Measurements from ENCODE around the gene UBE2M. TPM values are rescaled to one million over a fixed set of nuclear protein-coding genes. Genes with fewer than 3 reads are reported as not detected.

Gene UBE2M
- polyA plus RNA-seq, 1 donor from 2014 or later, result 138 TPM

- peaks cover 16% of the 10 kb centered on the region for H3K79me2 ChIP-seq (replicated peaks; ENCODE audit: insufficient read depth, low read length)
- peak within 1 kb of the TSS; percentile 97 for H3K4me3 ChIP-seq (ENCODE audit: low read length)
- no peaks in the 10 kb centered on the region for H3K9me2 ChIP-seq (ENCODE audit: insufficient read depth, low read length)
- peak; percentile 85 for TF ChIP-seq POLR2AphosphoS5 (IDR thresholded peaks at IDR 0.05)
- no peak for TF ChIP-seq EZH2 (IDR thresholded peaks at IDR 0.05; ENCODE audit: borderline replicate concordance, insufficient read depth, low read length, poor library complexity, severe bottlenecking)
- no peak for TF ChIP-seq TAF1 (IDR thresholded peaks at IDR 0.05; ENCODE audit: low read depth)
- peak; percentile 17 for TF ChIP-seq RAD21 (conservative IDR thresholded peaks at IDR 0.05)
- TF ChIP-seq EP300 (conservative IDR thresholded peaks at IDR 0.05; ENCODE audit: poor library complexity, severe bottlenecking), result peak; percentile 45
- no peak for TF ChIP-seq SMC3 (conservative IDR thresholded peaks at IDR 0.05; ENCODE audit: poor library complexity)
- TF ChIP-seq REST (IDR thresholded peaks at IDR 0.05; ENCODE audit: borderline replicate concordance), result peak; percentile 49
- TF ChIP-seq, protein P1, sequence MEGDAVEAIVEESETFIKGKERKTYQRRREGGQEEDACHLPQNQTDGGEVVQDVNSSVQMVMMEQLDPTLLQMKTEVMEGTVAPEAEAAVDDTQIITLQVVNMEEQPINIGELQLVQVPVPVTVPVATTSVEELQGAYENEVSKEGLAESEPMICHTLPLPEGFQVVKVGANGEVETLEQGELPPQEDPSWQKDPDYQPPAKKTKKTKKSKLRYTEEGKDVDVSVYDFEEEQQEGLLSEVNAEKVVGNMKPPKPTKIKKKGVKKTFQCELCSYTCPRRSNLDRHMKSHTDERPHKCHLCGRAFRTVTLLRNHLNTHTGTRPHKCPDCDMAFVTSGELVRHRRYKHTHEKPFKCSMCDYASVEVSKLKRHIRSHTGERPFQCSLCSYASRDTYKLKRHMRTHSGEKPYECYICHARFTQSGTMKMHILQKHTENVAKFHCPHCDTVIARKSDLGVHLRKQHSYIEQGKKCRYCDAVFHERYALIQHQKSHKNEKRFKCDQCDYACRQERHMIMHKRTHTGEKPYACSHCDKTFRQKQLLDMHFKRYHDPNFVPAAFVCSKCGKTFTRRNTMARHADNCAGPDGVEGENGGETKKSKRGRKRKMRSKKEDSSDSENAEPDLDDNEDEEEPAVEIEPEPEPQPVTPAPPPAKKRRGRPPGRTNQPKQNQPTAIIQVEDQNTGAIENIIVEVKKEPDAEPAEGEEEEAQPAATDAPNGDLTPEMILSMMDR (IDR thresholded peaks at IDR 0.05; ENCODE audit: poor library complexity, severe bottlenecking), result peak; percentile 57
- TF ChIP-seq MXI1 (conservative IDR thresholded peaks at IDR 0.05; ENCODE audit: poor library complexity, severe bottlenecking), result peak; percentile 84
- H2AFZ ChIP-seq (ENCODE audit: low read depth, low read length), result peak within 1 kb of the TSS; percentile 88
- H3K27me3 ChIP-seq (ENCODE audit: insufficient read depth, low read depth, low read length), result no peaks in the 10 kb centered on the region
- H3K9me3 ChIP-seq (ENCODE audit: low read length), result no peaks in the 10 kb centered on the region
- H3K27ac ChIP-seq (ENCODE audit: low read length), result peak within 1 kb of the TSS; percentile 99
- no peaks in the 10 kb centered on the region for H4K20me1 ChIP-seq (ENCODE audit: insufficient read depth)
- H3K4me2 ChIP-seq (ENCODE audit: low read length), result peak within 1 kb of the TSS; percentile 80
- H3K36me3 ChIP-seq (ENCODE audit: insufficient read depth, low read length), result no peaks in the 10 kb centered on the region
- H3F3A ChIP-seq (ENCODE audit: insufficient read depth, low read length, poor library complexity, severe bottlenecking), result no peaks in the 10 kb centered on the region
- peak within 1 kb of the TSS; percentile 97 for H3K9ac ChIP-seq (ENCODE audit: low read length)
Measured at GRCh38 chr19:58572818-58573657, 14.6 kb upstream of the UBE2M start, which contains the start of gene MZF1. Gene MZF1, minus strand, starts transcription at chr19:58573335. Its CDS starts 1,946 bp downstream, at chr19:58571389.

GRCh38 chr19:58572026-58572817 is 13.8 kb upstream of the UBE2M start:
- H3F3A ChIP-seq (ENCODE audit: insufficient read depth, low read length, poor library complexity, severe bottlenecking), result no peaks in the 10 kb centered on the region
- peak overlapping the region; percentile 97 for H3K9ac ChIP-seq (ENCODE audit: low read length)
- no peaks in the 10 kb centered on the region for H3K36me3 ChIP-seq (ENCODE audit: insufficient read depth, low read length)
- no peaks in the 10 kb centered on the region for H3K9me3 ChIP-seq (ENCODE audit: low read length)
- no peaks in the 10 kb centered on the region for H3K27me3 ChIP-seq (ENCODE audit: insufficient read depth, low read depth, low read length)
- peak overlapping the region; percentile 80 for H3K4me2 ChIP-seq (ENCODE audit: low read length)
- H4K20me1 ChIP-seq (ENCODE audit: insufficient read depth), result no peaks in the 10 kb centered on the region
- peaks cover 8% of the 10 kb centered on the region for H3K79me2 ChIP-seq (replicated peaks; ENCODE audit: insufficient read depth, low read length)
- TF ChIP-seq, protein P1 (IDR thresholded peaks at IDR 0.05; ENCODE audit: poor library complexity, severe bottlenecking), result no peak
- TF ChIP-seq TAF1 (IDR thresholded peaks at IDR 0.05; ENCODE audit: low read depth), result peak; percentile 65
- TF ChIP-seq RAD21 (conservative IDR thresholded peaks at IDR 0.05), result no peak
- peak; percentile 14 for TF ChIP-seq REST (IDR thresholded peaks at IDR 0.05; ENCODE audit: borderline replicate concordance)
- H3K9me2 ChIP-seq (ENCODE audit: insufficient read depth, low read length), result no peaks in the 10 kb centered on the region
- H3K27ac ChIP-seq (ENCODE audit: low read length), result peak overlapping the region; percentile 99
- H2AFZ ChIP-seq (ENCODE audit: low read depth, low read length), result peak overlapping the region; percentile 88
- peak overlapping the region; percentile 97 for H3K4me3 ChIP-seq (ENCODE audit: low read length)

Measured in neural cell (in vitro differentiated cells).